ENCODE results near the gene KIRREL3. TPM values are rescaled to one million over a fixed set of nuclear protein-coding genes. Genes with fewer than 3 reads are reported as not detected.

KIRREL3 gene
- total RNA-seq, 1 donor from 2014 or later: 0.24 TPM

- intact Hi-C loops (cut with DNase I): no loop called here
- no peak for DNase-seq (ENCODE audit: missing footprints)
- no peak for ATAC-seq
These were observed 387.3 kb downstream of the KIRREL3 start for GRCh38 chr11:126613272-126613671.

GRCh38 chr11:126612671-126613070, 387.9 kb downstream of the KIRREL3 start:
- DNase-seq (ENCODE audit: missing footprints) (no peak), ATAC-seq (no peak)
- intact Hi-C loops (cut with DNase I): no loop called here

- DNase-seq (ENCODE audit: missing footprints): no peak
- no peak for ATAC-seq
- intact Hi-C loops (cut with DNase I): no loop called here
These were observed 389.1 kb downstream of the KIRREL3 start for GRCh38 chr11:126611438-126611837.

GRCh38 chr11:126608658-126609057, 391.9 kb downstream of the KIRREL3 start:
- intact Hi-C loops (cut with DNase I): no loop called here
- DNase-seq (ENCODE audit: missing footprints) (no peak), ATAC-seq (no peak)

GRCh38 chr11:126607776-126608541, 392.6 kb downstream of the KIRREL3 start:
- no peak for ATAC-seq
- intact Hi-C loops (cut with DNase I): no loop called here
- DNase-seq (ENCODE audit: missing footprints): no peak

- peak; percentile 56 for ATAC-seq
- no peak for DNase-seq (ENCODE audit: missing footprints)
- intact Hi-C loops (cut with DNase I): no loop called here
These were observed 393.2 kb downstream of the KIRREL3 start for GRCh38 chr11:126607374-126607773.

GRCh38 chr11:126606484-126606883, 394.1 kb downstream of the KIRREL3 start:
- ATAC-seq: no peak

GRCh38 chr11:126604461-126604860, 396.1 kb downstream of the KIRREL3 start:
- ATAC-seq (no peak), DNase-seq (ENCODE audit: missing footprints) (no peak)
- intact Hi-C loops (cut with DNase I): no loop called here

More at GRCh38 chr11:126606484-126606883, 394.1 kb downstream of the KIRREL3 start:
- intact Hi-C loops (cut with DNase I): no loop called here
- DNase-seq (ENCODE audit: missing footprints): no peak

- intact Hi-C loops (cut with DNase I): no loop called here
- ATAC-seq: no peak
- no peak for DNase-seq (ENCODE audit: missing footprints)
These were observed 397.1 kb downstream of the KIRREL3 start for GRCh38 chr11:126603486-126603885.

- intact Hi-C loops (cut with DNase I): no loop called here
- no peak for ATAC-seq
- DNase-seq (ENCODE audit: missing footprints): no peak
These were observed 397.6 kb downstream of the KIRREL3 start for GRCh38 chr11:126602993-126603392.

GRCh38 chr11:126602349-126602940, 398.1 kb downstream of the KIRREL3 start:
- DNase-seq (ENCODE audit: missing footprints) (no peak), ATAC-seq (no peak)
- intact Hi-C loops (cut with DNase I): no loop called here

- intact Hi-C loops (cut with DNase I): no loop called here
- DNase-seq (ENCODE audit: missing footprints): no peak
- ATAC-seq: no peak
These were observed 398.9 kb downstream of the KIRREL3 start for GRCh38 chr11:126601550-126602215.

GRCh38 chr11:126601136-126601535, 399.4 kb downstream of the KIRREL3 start:
- no peak for DNase-seq (ENCODE audit: missing footprints)
- intact Hi-C loops (cut with DNase I): no loop called here

GRCh38 chr11:126599217-126599897, 401.2 kb downstream of the KIRREL3 start:
- intact Hi-C loops (cut with DNase I): no loop called here
- no peak for ATAC-seq
- no peak for DNase-seq (ENCODE audit: missing footprints)

More at GRCh38 chr11:126601136-126601535, 399.4 kb downstream of the KIRREL3 start:
- no peak for ATAC-seq

- intact Hi-C loops (cut with DNase I): no loop called here
- DNase-seq (ENCODE audit: missing footprints) (no peak), ATAC-seq (no peak)
These were observed 402.0 kb downstream of the KIRREL3 start for GRCh38 chr11:126598344-126599216.

- intact Hi-C loops (cut with DNase I): no loop called here
- no peak for DNase-seq (ENCODE audit: missing footprints)
- no peak for ATAC-seq
These were observed 403.5 kb downstream of the KIRREL3 start for GRCh38 chr11:126597041-126597440.

- no peak for ATAC-seq
- no peak for DNase-seq (ENCODE audit: missing footprints)
- intact Hi-C loops (cut with DNase I): no loop called here
These were observed 404.1 kb downstream of the KIRREL3 start for GRCh38 chr11:126596474-126596873.

GRCh38 chr11:126595560-126595959, 405.0 kb downstream of the KIRREL3 start:
- DNase-seq (ENCODE audit: missing footprints) (no peak), ATAC-seq (no peak)
- intact Hi-C loops (cut with DNase I): no loop called here
